Measurements from ENCODE around the gene NR1I2.

- TF ChIP-seq BACH2 (CRISPR knock-in tag; IDR thresholded peaks at IDR 0.05; ENCODE audit: borderline replicate concordance), result no peak
- TF ChIP-seq CSDC2 (CRISPR knock-in tag; IDR thresholded peaks at IDR 0.05), result no peak
- TF ChIP-seq ZNF70 (CRISPR knock-in tag; IDR thresholded peaks at IDR 0.05), result no peak
These were observed 67.2 kb downstream of the NR1I2 start for GRCh38 chr3:119849126-119849525.

All from SK-N-SH treated with all-trans-retinoic acid at 6 μM for 48 hours (cell line).